GM18526 (cell line): ENCODE results near the gene OR13C5.

Source experiments
- POLR2A ChIP-seq: IDR thresholded peaks from 3 replicates; pipeline ENCODE4 v1.6.1; 2011; ENCODE audit not compliant: insufficient read length; ENCODE audit errors: extremely low read depth

The OR13C5 gene

GRCh38 chr9:104564358-104564757, 34.9 kb downstream of the OR13C5 start:
- TF ChIP-seq POLR2A, result no peak

- TF ChIP-seq POLR2A, result no peak
Observed at GRCh38 chr9:104556830-104557634, 42.2 kb downstream of the OR13C5 start.

- no peak for TF ChIP-seq POLR2A
Observed at GRCh38 chr9:104555521-104555920, 43.7 kb downstream of the OR13C5 start.

GRCh38 chr9:104553261-104553660, 46.0 kb downstream of the OR13C5 start:
- TF ChIP-seq POLR2A, result no peak
